CD14-positive monocyte (primary cell): ENCODE data around the gene FXYD2. TPM values are rescaled to one million over a fixed set of nuclear protein-coding genes. Genes with fewer than 3 reads are reported as not detected.

ENCODE experiments used
- DNase-seq, 3 donors: peaks; one replicate each; pipeline ENCODE4 v3.0.0-alpha.2; 2011 to 2022
- H2AFZ ChIP-seq: 2 replicates; pipeline ENCODE4 v1.6.0; 2012; ENCODE audit warnings: mild to moderate bottlenecking, low read depth, low read length, inconsistent platforms; ENCODE audit not compliant: insufficient read depth, poor library complexity, severe bottlenecking
- H3K27ac ChIP-seq, 2 donors: 1 replicate in 1 of 2; 2 replicates in 1 of 2; pipeline ENCODE4 v1.5.1; 2012 to 2013; ENCODE audit warnings: low read length in 2 of 2, control low read depth in 1 of 2, inconsistent platforms in 1 of 2, low read depth in 1 of 2, mild to moderate bottlenecking in 1 of 2
- H3K27me3 ChIP-seq, 2 donors: one replicate each; pipeline versions ENCODE4 v1.6.0 to v1.6.1; 2011 to 2013; ENCODE audit warnings: low read length in 2 of 2; ENCODE audit not compliant: control insufficient read depth in 2 of 2, insufficient read depth in 2 of 2
- H3K36me3 ChIP-seq, 2 donors: replicated peaks in 1 of 2; 1 replicate in 1 of 2; 2 replicates in 1 of 2; pipeline versions ENCODE4 v1.5.1 to v1.6.1; 2012 to 2013; ENCODE audit warnings: low read length in 2 of 2, control low read depth in 1 of 2, inconsistent platforms in 1 of 2, mild to moderate bottlenecking in 1 of 2; ENCODE audit not compliant: insufficient read depth in 2 of 2, control insufficient read depth in 1 of 2
- H3K4me1 ChIP-seq, 2 donors: 1 replicate in 1 of 2; 2 replicates in 1 of 2; pipeline versions ENCODE4 v1.5.1 to v1.6.1; 2012 to 2013; ENCODE audit warnings: low read length in 2 of 2, control low read depth in 1 of 2, inconsistent platforms in 1 of 2, mild to moderate bottlenecking in 1 of 2, moderate library complexity in 1 of 2; ENCODE audit not compliant: insufficient read depth in 2 of 2, control insufficient read depth in 1 of 2
- H3K4me2 ChIP-seq: replicated peaks from 2 replicates; pipeline ENCODE3; 2012; ENCODE audit warnings: low read length, moderate library complexity, mild to moderate bottlenecking; ENCODE audit not compliant: poor library complexity, severe bottlenecking; ENCODE audit errors: extremely low read depth
- H3K4me3 ChIP-seq, 3 experiments: fragments of 200-600 bp in 1 of 3; sonication (generic) in 1 of 3; replicated peaks in 1 of 3; 1 replicate in 2 of 3; 2 replicates in 1 of 3; pipeline ENCODE4 v1.5.1; 2011 to 2013; ENCODE audit warnings: low read length in 3 of 3, mild to moderate bottlenecking in 3 of 3, control low read depth in 2 of 3, low read depth in 2 of 3, inconsistent platforms in 1 of 3, moderate library complexity in 1 of 3
- H3K79me2 ChIP-seq: 2 replicates; pipeline ENCODE4 v1.6.0; 2012; ENCODE audit warnings: mild to moderate bottlenecking, control low read depth, inconsistent platforms, low read length, moderate library complexity; ENCODE audit not compliant: insufficient read depth
- H3K9ac ChIP-seq: 2 replicates; pipeline ENCODE4 v1.6.0; 2017; ENCODE audit warnings: low read length, mild to moderate bottlenecking; ENCODE audit not compliant: insufficient read depth, poor library complexity, severe bottlenecking
- H3K9me3 ChIP-seq, 2 donors: replicated peaks in 1 of 2; 1 replicate in 1 of 2; 2 replicates in 1 of 2; pipeline versions ENCODE4 v1.5.1 to v1.6.1; 2012 to 2013; ENCODE audit warnings: low read length in 2 of 2, control low read depth in 1 of 2; ENCODE audit not compliant: control insufficient read depth in 1 of 2, insufficient read depth in 1 of 2
- H4K20me1 ChIP-seq: 2 replicates; pipeline ENCODE4 v1.6.0; 2012; ENCODE audit warnings: mild to moderate bottlenecking, low read length, control low read depth, moderate library complexity; ENCODE audit not compliant: insufficient read depth
- H3K27ac Mint-ChIP-seq, 7 donors: one replicate each; pipeline ENCODE4 v1.8.0; 2020; ENCODE audit warnings: mild to moderate bottlenecking in 7 of 7, mixed read lengths in 7 of 7, moderate library complexity in 6 of 7, inconsistent platforms in 2 of 7
- H3K27me3 Mint-ChIP-seq, 3 donors: one replicate each; pipeline ENCODE4 v1.8.0; 2021 to 2022; ENCODE audit warnings: low read depth in 3 of 3, mild to moderate bottlenecking in 3 of 3, mixed read lengths in 3 of 3, moderate library complexity in 3 of 3, inconsistent platforms in 1 of 3
- H3K36me3 Mint-ChIP-seq, 2 donors: one replicate each; pipeline ENCODE4 v1.8.0; 2020; ENCODE audit warnings: mixed read lengths in 2 of 2, inconsistent platforms in 1 of 2, mild to moderate bottlenecking in 1 of 2
- H3K4me1 Mint-ChIP-seq: one replicate; pipeline ENCODE4 v1.8.0; 2020; ENCODE audit warnings: mild to moderate bottlenecking, mixed read lengths
- H3K4me3 Mint-ChIP-seq, 2 donors: one replicate each; pipeline ENCODE4 v1.8.0; 2020; ENCODE audit warnings: mild to moderate bottlenecking in 2 of 2, mixed read lengths in 2 of 2, moderate library complexity in 1 of 2
- H3K9me3 Mint-ChIP-seq, 7 donors: one replicate each; pipeline ENCODE4 v1.8.0; 2020 to 2022; ENCODE audit warnings: mixed read lengths in 7 of 7, mild to moderate bottlenecking in 6 of 7, moderate library complexity in 6 of 7, inconsistent platforms in 2 of 7
- WGBS: methylation state at CpG from one replicate; pipeline ENCODE4 v1.1.5; 2013; ENCODE audit warnings: missing lambda C conversion rate; ENCODE audit not compliant: insufficient coverage; 5-methylcytosine and 5-hydroxymethylcytosine counted together
- intact Hi-C, 2 donors: fragments of 100-400 bp; cut with micrococcal nuclease; formaldehyde crosslinking; loops; one replicate each; pipeline versions ENCODE4 v1.15.0 to v1.15.1; 2023
- polyA plus RNA-seq, 3 donors: library from polyadenylated mRNA; depleted of rRNA in 1 of 3; unstranded in 2 of 3; stranded (reverse) in 1 of 3; fragments of 300-500 nt in 2 of 3; fragments of >200 nt in 1 of 3; fragmentation: Illumina TruSeq in 2 of 3; gene quantifications; 1 replicate in 2 of 3; 2 replicates in 1 of 3; pipeline ENCODE4 v1.2.3, GENCODE V29; 2012 to 2021
- TF ChIP-seq, protein P1 (sequence below): fragments of 200-600 bp; IDR thresholded peaks from one replicate; pipeline ENCODE4 v1.8.0; 2022; ENCODE audit warnings: antibody characterized with exemption, mild to moderate bottlenecking

Gene FXYD2
- polyA plus RNA-seq, 3 donors, result 0.96 to 4.4 (median 2.5) TPM

DNA sequence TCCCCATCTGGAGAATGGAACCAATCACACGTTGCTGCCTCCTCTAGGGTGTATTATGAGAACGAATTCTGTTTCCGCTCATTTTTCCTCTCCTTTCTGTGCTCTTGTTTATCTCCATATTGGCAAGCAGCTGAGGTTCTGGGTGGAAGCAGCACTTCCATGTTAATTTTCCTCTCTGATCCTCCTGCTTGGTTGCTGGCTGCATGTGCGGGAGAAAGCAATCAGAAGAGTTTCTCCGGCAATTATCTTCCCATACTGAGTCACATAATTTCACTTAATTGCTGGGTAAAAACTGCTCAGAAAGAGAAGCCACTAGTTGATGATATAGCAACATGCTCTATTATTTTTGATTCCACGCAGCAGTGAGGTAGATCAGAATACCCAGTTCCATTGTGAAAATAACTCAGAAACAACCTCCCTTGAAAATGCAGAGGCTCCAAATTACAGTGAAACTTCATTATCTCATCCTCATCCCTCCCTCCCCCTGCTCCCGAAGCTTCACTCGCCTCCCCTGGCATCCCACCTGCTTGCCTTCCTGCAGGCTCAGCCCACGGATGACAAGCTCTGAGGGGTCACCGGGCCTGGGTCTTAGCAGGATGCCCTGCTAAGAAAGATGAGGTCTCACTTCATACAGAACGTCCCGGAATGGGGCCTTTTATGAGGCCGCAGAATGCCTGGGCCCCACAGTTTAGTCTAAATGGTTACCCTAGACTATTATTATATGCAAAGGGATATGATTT lies 31.5 kb upstream of the FXYD2 start:
- no peaks in the 10 kb centered on the region for H3K27me3 ChIP-seq
- no peak overlapping the region for H3K4me3 Mint-ChIP-seq
- no peak overlapping the region for H3K27ac ChIP-seq
- no peak overlapping the region for H2AFZ ChIP-seq
- H3K27ac Mint-ChIP-seq, result no peak overlapping the region
- H3K4me1 ChIP-seq, result peaks cover 11 to 16% of the 10 kb centered on the region in 2 donors
- H3K27me3 Mint-ChIP-seq, result peaks cover 0 to 5% (median 1%) of the 10 kb centered on the region in 3 donors
- H3K4me3 ChIP-seq, result no peak overlapping the region
- H3K4me1 Mint-ChIP-seq, result peaks cover 17% of the 10 kb centered on the region
- no peaks in the 10 kb centered on the region for H4K20me1 ChIP-seq
- no peaks in the 10 kb centered on the region for H3K36me3 ChIP-seq
- intact Hi-C loops, result loop anchor here in 1 of 2 donors (10.0 kb wide), 1 partner anchor 49 kb away; no protein-coding TSS in a partner anchor
- no peak overlapping the region for H3K4me2 ChIP-seq
- no peak overlapping the region for H3K9ac ChIP-seq
- TF ChIP-seq, protein P1, sequence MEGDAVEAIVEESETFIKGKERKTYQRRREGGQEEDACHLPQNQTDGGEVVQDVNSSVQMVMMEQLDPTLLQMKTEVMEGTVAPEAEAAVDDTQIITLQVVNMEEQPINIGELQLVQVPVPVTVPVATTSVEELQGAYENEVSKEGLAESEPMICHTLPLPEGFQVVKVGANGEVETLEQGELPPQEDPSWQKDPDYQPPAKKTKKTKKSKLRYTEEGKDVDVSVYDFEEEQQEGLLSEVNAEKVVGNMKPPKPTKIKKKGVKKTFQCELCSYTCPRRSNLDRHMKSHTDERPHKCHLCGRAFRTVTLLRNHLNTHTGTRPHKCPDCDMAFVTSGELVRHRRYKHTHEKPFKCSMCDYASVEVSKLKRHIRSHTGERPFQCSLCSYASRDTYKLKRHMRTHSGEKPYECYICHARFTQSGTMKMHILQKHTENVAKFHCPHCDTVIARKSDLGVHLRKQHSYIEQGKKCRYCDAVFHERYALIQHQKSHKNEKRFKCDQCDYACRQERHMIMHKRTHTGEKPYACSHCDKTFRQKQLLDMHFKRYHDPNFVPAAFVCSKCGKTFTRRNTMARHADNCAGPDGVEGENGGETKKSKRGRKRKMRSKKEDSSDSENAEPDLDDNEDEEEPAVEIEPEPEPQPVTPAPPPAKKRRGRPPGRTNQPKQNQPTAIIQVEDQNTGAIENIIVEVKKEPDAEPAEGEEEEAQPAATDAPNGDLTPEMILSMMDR, result no peak
- DNase-seq, result no peak
- no peaks in the 10 kb centered on the region for H3K36me3 Mint-ChIP-seq
- no peaks in the 10 kb centered on the region for H3K79me2 ChIP-seq
- peaks cover 10 to 13% of the 10 kb centered on the region in 2 donors for H3K9me3 ChIP-seq
- WGBS, result 98% methylated on average over 7 of the region's 13 CpGs
- peaks cover 9 to 16% (median 12%) of the 10 kb centered on the region in 7 donors for H3K9me3 Mint-ChIP-seq

DNA sequence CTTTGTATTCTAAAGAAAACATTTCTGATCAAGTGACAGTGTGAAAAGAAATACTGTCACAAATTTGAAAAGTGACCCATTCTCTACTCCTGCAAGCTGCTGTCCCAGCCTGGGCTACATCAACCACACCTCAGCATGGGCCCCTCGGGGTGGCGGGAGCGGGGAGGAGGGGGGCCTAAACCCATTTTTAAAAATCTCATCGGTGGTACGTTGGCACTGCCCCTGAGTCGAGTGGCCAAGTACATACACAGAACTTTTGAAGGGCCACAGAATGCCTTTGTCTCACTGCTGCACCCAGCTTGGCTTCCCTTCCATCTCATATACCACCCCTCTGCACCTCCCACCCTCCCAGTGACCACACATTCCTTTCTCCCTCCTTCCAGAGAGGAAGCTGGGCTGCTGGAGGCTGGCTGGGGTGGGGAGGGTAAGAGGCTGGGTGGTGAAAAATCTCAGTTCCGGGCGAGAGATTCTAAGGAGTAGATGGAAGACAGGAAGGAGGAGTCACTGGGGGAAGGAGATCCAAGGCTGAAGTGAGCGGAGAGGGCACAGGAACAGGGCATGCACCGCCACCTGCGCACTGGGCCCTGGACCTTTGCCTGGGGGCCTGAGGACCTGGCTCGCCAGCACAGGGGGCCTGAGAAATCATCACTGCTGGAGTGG lies 30.8 kb upstream of the FXYD2 start:
- Histone ChIP-seq H3K4me2 (no peak overlapping the region), H3K27me3 (no peaks in the 10 kb centered on the region), H4K20me1 (no peaks in the 10 kb centered on the region), H3K36me3 (no peaks in the 10 kb centered on the region), H3K79me2 (no peaks in the 10 kb centered on the region), H3K27ac (no peak overlapping the region), H3K4me1 (peaks cover 11 to 16% of the 10 kb centered on the region in 2 donors), H3K9ac (no peak overlapping the region), H3K4me3 (no peak overlapping the region), H3K9me3 (peaks cover 10 to 13% of the 10 kb centered on the region in 2 donors), H2AFZ (no peak overlapping the region)
- WGBS, result 75% methylated on average over 7 of the region's 12 CpGs
- intact Hi-C loops, result loop anchor here in 1 of 2 donors (10.0 kb wide), 1 partner anchor 49 kb away; no protein-coding TSS in a partner anchor
- H3K27ac Mint-ChIP-seq, result no peak overlapping the region
- peaks cover 9 to 16% (median 12%) of the 10 kb centered on the region in 7 donors for H3K9me3 Mint-ChIP-seq
- H3K27me3 Mint-ChIP-seq, result peaks cover 0 to 2% (median 1%) of the 10 kb centered on the region in 3 donors
- no peak for DNase-seq
- TF ChIP-seq, protein P1, result no peak
- H3K36me3 Mint-ChIP-seq, result no peaks in the 10 kb centered on the region
- peaks cover 17% of the 10 kb centered on the region for H3K4me1 Mint-ChIP-seq
- H3K4me3 Mint-ChIP-seq, result no peak overlapping the region
